Stimulated activated CD8-positive, alpha-beta memory T cell treated with anti-CD3 and anti-CD28 coated beads, Interleukin-12 subunit alpha, Interleukin-12 subunit beta, amount 100 ng/mL, for 4 hours (primary cell): ENCODE results near the gene PRKCI.
"Not testable (repeated sequence)": the region's sequence is repeated elsewhere in the genome, so short reads cannot be mapped to it uniquely, and the experiment has no call there.

ENCODE experiments used
- DNase-seq: peaks from one replicate; pipeline ENCODE4 v3.0.0-alpha.2; 2020; ENCODE audit warnings: low read depth

The PRKCI gene

GRCh38 chr3:170221924-170222646, at the start of gene PRKCI:
Gene PRKCI, plus strand, starts transcription at chr3:170222424. Its CDS starts 246 bp downstream, at chr3:170222670.
- DNase-seq, result peak; percentile 69

GRCh38 chr3:170178651-170179050, 43.6 kb upstream of the PRKCI start:
- DNase-seq, result peak; percentile 8

GRCh38 chr3:170179432-170179831, 42.8 kb upstream of the PRKCI start:
- no peak for DNase-seq

- no peak for DNase-seq
These were observed 41.9 kb upstream of the PRKCI start for GRCh38 chr3:170180079-170180907.

GRCh38 chr3:170180908-170181885, 41.0 kb upstream of the PRKCI start, which contains the start of gene PHC3:
Gene PHC3, minus strand, starts transcription at chr3:170181733. Its CDS starts 18 bp downstream, at chr3:170181715.
- DNase-seq, result peak; percentile 88

GRCh38 chr3:170189398-170190256, 32.6 kb upstream of the PRKCI start:
- DNase-seq, result no peak

GRCh38 chr3:170195759-170196158, 26.5 kb upstream of the PRKCI start:
- not testable (repeated sequence) for DNase-seq

- DNase-seq, result no peak
These were observed 25.4 kb upstream of the PRKCI start for GRCh38 chr3:170196833-170197232.

- DNase-seq, result no peak
These were observed 21.2 kb upstream of the PRKCI start for GRCh38 chr3:170200987-170201386.

GRCh38 chr3:170201527-170201926, 20.7 kb upstream of the PRKCI start:
- DNase-seq, result no peak

- DNase-seq, result no peak
These were observed 18.8 kb upstream of the PRKCI start for GRCh38 chr3:170203457-170203856.

GRCh38 chr3:170204023-170204472, 18.2 kb upstream of the PRKCI start:
- no peak for DNase-seq

GRCh38 chr3:170204509-170204908, 17.7 kb upstream of the PRKCI start:
- no peak for DNase-seq

GRCh38 chr3:170205302-170205701, 16.9 kb upstream of the PRKCI start:
- DNase-seq, result no peak

- DNase-seq, result not testable (repeated sequence)
These were observed 16.0 kb upstream of the PRKCI start for GRCh38 chr3:170206164-170206762.

- no peak for DNase-seq
These were observed 14.5 kb upstream of the PRKCI start for GRCh38 chr3:170207717-170208116.

- DNase-seq, result no peak
These were observed 10.6 kb upstream of the PRKCI start for GRCh38 chr3:170211668-170212067.

GRCh38 chr3:170219850-170220249, 2.4 kb upstream of the PRKCI start:
- no peak for DNase-seq

- DNase-seq, result no peak
These were observed 1.4 kb upstream of the PRKCI start for GRCh38 chr3:170220871-170221270.
